ENCODE measurements around the gene DPP3. TPM values are rescaled to one million over a fixed set of nuclear protein-coding genes. Genes with fewer than 3 reads are reported as not detected.
A peak's percentile ranks its signal among the peaks of the same experiment; 100 is the strongest.
"Not testable (repeated sequence)": the region's sequence is repeated elsewhere in the genome, so short reads cannot be mapped to it uniquely, and the experiment has no call there.

DPP3 gene, protein sequence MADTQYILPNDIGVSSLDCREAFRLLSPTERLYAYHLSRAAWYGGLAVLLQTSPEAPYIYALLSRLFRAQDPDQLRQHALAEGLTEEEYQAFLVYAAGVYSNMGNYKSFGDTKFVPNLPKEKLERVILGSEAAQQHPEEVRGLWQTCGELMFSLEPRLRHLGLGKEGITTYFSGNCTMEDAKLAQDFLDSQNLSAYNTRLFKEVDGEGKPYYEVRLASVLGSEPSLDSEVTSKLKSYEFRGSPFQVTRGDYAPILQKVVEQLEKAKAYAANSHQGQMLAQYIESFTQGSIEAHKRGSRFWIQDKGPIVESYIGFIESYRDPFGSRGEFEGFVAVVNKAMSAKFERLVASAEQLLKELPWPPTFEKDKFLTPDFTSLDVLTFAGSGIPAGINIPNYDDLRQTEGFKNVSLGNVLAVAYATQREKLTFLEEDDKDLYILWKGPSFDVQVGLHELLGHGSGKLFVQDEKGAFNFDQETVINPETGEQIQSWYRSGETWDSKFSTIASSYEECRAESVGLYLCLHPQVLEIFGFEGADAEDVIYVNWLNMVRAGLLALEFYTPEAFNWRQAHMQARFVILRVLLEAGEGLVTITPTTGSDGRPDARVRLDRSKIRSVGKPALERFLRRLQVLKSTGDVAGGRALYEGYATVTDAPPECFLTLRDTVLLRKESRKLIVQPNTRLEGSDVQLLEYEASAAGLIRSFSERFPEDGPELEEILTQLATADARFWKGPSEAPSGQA
- 10 to 100 TPM; 18.5 TPM for total RNA-seq
- long read RNA-seq, transcript DPP3-211 (18 exons, 3,078 nt) = major isoform, 10 of 24 reads
- long read RNA-seq, transcript DPP3-209 (18 exons, 2,974 nt) = major isoform, 10 of 24 reads
- long read RNA-seq, partial matches to known transcripts = 1 of 24 reads
- long read RNA-seq, other reads (novel, unspliced or antisense) = 3 of 24 reads

DNA sequence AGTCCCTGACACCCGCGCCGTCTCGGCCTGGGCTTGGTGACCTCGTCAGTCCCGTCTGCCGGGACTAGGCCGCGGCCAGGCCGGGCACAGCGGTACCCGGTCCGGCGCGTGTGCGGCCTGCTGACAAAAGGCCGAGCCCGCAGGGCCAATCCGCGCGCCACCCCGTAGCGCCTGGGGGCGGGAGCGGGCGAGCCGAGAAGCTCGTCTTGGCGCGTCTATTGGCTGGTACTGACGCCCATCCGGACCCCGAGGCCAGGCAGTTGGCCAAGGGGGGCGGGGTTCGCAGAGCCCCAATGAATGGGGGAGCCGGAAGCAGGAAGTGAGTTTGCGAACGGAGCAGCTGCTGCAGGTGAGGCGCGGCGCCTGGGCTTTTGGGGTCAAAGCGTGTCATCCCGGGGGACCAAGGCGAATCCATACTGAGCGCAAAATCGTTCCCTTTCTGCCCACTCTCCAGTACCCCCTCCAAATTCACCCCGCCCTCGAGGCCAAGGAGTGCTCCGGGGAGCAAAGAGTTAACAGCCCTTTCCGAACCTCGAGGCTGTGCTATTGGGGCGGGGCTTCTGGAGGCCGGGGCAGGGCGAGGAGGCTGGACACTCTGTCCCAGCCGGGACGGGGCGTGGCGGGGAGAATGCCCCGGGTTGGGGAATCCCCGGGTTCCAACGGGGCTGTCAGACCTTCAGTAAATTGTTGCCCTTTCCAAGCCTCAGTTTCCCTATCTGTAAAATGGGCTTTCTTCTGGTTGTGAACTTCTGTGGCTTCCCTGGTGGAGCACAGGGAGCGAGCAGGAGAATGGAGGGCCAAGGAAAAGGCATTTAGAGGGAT is at the start of gene DPP3:
Gene DPP3 (plus strand): TSS at position 318 of the 822 bp plus-strand sequence. CDS start 1,767 bp downstream, outside the sequence.
- DNase-seq = peak; percentile 98
- intact Hi-C loops (cut with DNase I) = no loop called here
- ATAC-seq = peak; percentile 96 to 98

DNA sequence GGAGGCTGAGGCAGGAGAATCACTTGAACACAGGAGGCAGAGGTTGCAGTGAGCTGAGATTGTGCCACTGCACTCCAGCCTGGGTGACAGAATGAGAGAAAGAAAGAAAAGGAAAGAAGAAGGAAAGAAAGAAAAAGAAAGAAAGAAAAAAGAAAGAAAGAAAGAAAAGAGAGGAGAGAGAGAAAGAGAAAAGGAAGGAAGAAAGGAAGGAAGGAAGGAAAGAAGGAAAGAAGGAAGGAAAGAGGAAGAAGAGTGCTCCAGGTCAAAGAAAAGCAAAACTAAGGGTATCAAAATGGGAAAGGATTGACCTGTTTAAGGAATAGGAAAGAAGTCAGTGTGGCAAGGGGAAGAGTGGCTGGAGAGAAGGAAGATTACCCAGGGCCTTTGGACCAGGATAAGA is 48.9 kb upstream of the DPP3 start:
- DNase-seq; ATAC-seq; intact Hi-C loops (cut with DNase I): not testable (repeated sequence)

DNA sequence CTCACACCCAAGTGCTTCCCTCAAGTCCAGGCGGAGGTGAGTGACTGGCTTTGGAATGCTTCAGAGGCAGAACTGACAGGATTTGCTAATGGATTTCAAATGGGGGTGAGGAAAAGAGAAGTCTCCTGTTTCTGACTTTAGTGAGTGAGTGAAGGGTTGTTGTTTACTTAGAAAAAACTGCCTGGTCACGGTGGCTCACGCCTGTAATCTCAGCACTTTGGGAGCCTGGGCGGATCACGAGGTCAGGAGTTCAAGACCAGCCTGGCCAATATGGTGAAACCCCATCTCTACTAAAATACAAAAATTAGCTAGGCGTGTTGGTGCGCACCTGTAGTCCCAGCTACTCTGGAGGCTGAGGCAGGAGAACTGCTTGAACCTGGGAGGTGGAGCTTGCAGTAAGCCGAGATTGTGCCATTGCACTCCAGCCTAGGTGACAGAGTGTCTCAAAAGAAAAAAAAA is 48.3 kb upstream of the DPP3 start:
- ATAC-seq; DNase-seq; intact Hi-C loops (cut with DNase I): not testable (repeated sequence)

DNA sequence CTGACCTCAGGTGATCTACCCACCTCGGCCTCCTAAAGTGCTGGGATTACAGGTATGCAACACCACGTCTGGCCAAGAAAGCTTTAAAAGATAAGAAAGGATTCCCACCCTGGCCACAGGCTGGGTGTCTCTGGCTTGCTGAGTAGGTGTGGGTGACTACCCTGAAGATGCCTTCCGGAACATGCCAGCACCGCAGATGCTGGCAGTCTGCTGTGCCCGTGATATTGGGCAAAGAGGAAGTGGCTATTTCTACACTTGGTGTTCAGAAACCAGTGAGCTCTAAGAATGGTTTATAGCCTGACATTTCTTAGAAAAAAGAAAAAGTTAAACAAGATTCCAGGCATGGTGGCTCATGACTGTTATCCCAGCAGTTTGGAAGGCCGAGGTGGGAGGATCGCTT is 47.6 kb upstream of the DPP3 start:
- no peak for ATAC-seq
- intact Hi-C loops (cut with DNase I) = no loop called here
- no peak for DNase-seq

DNA sequence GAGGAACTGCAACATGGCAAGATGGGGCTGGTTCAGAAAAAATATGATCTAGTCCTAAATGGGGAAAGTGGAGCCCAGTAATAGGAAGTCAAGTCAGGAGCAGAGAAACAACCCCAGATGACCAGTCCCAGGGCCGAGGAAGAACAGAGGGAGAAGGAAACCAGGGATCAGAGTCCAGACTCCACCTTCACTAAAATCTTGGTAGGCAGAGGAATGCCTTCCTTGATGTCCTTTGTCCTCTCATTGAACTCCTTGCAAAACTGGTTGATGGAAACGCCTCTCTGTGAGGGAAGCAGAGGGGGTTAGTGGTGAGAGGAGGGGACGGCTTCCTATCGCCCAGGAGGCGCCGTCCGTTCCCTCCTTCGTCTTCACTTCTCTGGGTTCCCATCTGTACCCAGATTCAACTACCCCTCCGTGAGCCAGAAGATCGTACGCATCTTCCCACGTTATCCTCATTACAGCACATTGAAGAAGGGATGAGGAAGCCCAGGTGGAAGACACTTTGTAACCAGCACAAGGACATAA is 42.2 kb upstream of the DPP3 start:
- intact Hi-C loops (cut with DNase I) = no loop called here
- DNase-seq (no peak), ATAC-seq (no peak)

DNA sequence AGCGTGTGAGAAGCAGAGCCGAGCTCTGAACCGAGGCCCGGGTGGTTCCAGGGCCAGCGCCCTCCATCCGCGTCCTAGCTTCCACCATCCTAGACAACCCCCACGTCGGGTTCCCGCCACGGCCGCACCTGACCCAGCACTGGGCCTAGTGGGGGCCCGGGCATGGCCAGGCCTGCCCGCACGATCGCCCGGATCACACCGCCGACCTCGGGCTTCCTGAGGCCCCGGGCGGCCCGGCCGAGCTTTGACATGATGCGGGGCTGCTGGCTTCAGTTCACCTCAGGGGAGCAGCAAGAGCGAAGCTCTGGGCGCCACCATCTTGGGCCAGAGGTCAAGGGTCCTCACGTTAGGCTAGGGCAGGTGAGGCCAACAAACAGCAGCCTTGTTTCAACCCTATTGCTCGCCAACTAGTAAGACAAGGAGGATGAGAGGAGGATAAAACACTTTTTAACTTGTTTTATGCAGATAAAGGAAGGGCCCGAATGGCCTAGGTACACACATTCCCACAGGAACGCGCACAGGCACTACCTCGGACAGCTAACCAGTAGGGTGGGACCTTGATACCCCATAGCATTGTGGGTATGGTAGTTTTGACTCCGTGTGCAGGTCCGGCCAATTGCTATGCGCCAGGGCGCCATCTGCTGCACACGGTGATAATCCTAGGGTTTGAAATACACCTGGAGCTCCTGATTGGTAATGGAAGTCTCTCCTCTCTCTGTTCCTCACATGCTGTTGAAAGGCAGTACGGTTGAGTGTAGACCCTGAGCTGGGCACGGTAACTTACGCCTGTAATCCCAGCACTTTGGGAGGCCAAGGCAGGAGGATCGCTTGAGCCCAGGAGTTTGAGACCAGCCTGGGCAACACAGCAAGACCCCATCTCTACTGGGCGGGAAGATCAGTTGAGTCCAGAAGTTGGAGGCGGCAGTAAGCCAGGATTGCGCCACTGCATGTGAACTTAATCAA is 41.4 kb upstream of the DPP3 start, which contains the start of gene MRPL11:
Gene MRPL11 (minus strand): TSS at position 345 of the 963 bp plus-strand sequence. CDS start 94 bp downstream, at position 251.
- intact Hi-C loops (cut with DNase I) = no loop called here
- peak; percentile 91 for DNase-seq
- ATAC-seq = peak; percentile 99

DNA sequence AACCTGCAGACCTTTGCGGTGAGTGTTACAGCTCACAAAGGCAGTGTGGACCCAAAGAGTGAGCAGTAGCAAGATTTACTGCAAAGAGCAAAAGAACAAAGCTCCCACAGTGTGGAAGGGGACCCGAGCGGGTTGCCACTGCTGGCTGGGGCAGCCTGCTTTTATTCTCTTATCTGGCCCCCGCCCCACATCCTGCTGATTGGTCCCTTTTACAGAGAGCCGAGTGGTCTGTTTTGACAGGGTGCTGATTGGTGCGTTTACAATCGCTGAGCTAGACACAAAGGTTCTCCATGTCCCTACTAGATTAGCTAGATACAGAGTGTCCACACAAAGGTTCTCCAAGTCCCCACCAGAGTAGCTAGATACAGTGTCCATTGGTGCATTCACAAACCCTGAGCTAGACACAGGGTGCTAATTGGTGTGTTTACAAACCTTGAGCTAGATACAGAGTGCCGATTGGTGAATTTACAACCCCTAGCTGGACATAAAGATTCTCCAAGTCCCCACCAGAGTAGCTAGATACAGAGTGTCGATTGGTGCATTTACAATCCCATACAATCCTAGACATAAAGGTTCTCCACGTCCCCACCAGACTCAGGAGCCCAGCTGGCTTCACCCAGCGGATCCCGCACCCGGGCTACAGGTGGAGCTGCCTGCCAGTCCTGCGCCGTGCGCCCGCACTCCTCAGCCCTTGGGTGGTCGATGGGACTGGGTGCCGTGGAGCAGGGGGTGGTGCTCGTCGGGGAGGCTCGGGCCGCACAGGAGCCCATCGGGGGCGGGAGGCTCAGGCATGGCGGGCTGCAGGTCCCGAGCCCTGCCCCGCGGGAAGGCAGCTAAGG is 39.9 kb upstream of the DPP3 start:
- DNase-seq; intact Hi-C loops (cut with DNase I); ATAC-seq: not testable (repeated sequence)

DNA sequence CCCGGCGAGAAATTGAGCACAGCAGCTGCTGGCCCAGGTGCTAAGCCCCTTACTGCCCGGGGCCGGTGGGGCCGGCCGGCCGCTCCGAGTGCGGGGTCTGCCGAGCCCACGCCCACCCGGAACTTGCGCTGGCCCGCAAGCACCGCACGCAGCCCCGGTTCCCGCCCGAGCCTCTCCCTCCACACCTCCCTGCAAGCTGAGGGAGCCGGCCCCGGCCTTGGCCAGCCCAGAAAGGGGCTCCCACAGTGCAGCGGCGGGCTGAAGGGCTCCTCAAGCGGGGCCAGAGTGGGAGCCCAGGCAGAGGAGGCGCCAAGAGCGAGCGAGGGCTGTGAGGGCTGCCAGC is 39.3 kb upstream of the DPP3 start:
- ATAC-seq; intact Hi-C loops (cut with DNase I): not testable (repeated sequence)

DNA sequence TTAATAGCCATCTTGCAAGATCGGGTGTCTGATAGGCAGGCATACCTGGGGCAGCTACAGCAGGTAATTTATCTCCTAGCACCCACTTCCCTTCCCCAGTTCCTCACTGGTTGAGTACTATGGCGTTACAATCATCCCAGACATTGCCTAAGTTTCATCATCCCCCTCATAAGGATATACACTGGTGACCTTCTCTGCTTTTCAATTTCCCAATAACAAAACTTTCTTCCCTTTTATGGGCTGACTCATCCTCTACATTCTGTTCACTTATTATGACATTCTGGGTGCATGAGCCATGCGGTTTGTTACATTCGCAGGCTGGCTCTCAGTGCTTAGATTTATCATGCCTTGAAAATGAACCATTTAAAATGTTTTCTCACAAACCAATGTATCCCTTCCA is 36.6 kb upstream of the DPP3 start:
- intact Hi-C loops (cut with DNase I) = no loop called here
- no peak for ATAC-seq
- DNase-seq = no peak

More for the DNA sequence above, 39.3 kb upstream of the DPP3 start:
- DNase-seq = not testable (repeated sequence)

DNA sequence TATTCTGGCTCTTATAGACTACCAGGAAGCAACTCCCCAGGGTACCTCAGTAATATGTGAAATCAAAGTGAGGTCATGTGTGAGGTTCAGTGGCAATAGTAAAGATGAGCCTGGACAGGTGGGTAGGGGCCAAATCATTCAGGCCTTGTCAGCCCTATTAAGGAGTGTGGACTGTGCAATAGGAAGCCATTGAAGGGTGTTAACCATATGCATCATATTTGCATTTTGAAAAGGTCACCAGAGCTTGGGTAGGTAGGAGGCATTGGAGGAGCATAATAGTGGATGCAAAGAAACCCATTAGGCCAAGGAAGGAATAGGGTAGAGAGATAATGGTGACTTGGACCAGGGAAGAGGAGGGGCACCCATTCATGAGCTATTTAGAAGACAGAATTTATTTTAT is 33.2 kb upstream of the DPP3 start:
- no peak for DNase-seq
- intact Hi-C loops (cut with DNase I) = no loop called here
- no peak for ATAC-seq

DNA sequence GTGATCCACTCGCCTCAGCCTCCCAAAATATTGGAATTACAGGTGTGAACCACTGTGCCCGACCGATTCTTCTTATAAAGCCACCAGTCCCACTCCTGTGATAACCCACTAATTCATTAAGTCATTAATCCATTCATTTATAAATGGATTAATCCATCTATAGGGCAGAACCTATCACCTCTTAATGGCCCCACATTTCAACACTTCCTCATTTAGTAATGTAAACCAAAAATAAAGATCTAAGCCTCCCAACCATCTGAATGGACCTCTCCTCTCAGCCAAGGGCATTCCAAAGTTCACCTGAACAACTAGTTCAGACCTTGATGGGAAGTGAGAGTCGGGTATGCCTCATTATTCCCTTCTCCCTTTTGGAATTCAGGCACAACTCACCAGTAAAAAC is 31.7 kb upstream of the DPP3 start:
- no peak for DNase-seq
- intact Hi-C loops (cut with DNase I) = no loop called here
- ATAC-seq = no peak

DNA sequence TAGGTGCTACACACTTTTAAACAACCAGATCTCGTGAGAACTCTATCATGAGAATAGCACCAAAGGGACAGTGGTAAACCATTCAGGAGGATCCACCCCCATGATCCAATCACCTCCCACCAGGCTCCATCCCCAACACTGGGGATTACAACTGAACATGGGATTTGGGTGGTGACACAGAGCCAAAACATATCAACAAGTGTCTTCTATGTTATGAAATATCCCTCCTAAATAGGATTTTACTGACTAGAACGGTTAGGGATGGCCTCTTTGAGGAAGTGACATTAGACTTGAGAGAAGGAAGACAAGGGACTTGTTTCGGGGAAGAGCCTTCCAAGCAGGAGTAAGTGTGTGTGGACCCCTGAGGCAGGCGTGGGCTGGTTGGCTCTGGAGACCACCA is 29.7 kb upstream of the DPP3 start:
- ATAC-seq (no peak), DNase-seq (no peak)
- intact Hi-C loops (cut with DNase I) = no loop called here

DNA sequence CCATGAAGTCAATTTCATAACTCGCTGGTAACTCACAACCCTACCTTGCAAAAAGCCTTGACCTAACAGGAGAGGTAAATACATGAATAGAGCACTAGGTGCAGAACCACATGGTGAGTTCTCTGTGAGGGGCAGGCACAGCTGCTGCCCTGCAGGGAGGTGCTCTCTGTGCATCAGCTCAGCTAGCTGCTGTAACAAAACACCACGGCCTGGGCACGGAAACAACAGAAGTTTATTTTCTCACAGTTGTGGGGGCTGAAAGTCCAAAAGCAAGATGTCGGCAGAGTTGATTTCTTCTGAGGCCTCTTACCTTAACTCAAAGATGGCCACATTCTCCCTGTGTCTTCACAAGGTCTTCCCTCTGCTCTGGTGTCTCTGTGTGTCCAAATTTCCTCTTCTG is 28.6 kb upstream of the DPP3 start:
- intact Hi-C loops (cut with DNase I) = no loop called here
- no peak for ATAC-seq
- DNase-seq = no peak

DNA sequence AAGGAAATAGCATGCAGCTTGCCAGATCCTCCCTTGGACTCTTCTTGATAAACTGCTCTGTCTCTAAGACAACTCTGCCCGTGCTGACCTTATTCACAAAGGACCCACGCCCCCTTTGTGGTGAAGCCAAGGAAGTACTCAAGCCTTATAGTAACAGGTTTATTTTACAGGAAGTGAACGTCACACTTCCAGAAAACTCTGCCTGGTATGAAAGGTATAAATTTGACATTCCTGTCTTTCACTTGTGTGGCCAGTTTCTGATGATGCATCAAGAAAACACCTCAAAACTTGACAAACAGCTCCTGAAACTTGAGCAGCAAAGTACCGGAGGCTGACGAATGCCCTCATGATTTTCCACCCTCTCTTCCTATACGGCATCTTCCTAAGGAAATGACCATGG is 26.0 kb upstream of the DPP3 start:
- ATAC-seq = no peak
- DNase-seq = no peak
- intact Hi-C loops (cut with DNase I) = no loop called here

DNA sequence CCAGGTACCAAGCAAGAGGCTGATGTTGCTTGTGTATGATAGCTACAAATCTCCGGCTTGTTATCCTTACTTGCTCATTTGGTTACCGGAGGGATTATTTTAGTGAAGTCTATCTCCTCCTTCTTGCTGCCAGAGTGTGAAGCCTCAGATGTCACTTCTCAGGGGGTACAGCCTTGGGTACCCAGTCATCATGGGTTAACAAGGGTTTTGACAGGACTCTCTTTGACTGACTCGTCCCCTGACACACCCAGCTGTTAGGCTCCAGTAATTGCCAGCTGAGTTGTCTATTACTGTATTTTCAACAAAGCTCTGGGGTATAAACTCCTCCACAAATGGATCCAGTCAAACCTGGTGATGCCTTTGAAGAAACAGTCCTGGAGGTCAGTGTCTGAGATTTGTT is 25.4 kb upstream of the DPP3 start:
- ATAC-seq (no peak), DNase-seq (no peak)
- intact Hi-C loops (cut with DNase I) = no loop called here

DNA sequence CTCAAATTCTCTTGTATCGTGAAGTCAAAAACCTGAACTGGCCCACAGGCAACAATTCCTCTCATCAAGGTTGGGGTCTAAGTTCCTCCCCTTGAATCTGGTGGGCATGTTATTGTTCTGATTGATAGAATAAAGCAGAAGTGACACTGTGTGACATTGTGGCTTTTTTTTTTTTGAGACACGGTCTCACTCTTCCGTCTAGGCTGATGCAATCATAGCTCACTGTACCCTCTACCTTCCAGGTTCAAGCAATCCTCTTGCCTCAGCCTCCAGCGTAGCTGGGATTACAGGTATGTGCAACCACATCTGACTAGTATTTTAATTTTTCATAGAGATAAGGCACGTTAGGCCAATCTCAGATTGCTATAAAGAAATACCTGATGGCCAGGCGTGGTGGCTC is 22.4 kb upstream of the DPP3 start:
- intact Hi-C loops (cut with DNase I) = no loop called here
- ATAC-seq = no peak
- no peak for DNase-seq
